OCI-M1 (cell line): ENCODE results near the gene SERPINE3.
A peak's percentile ranks its signal among the peaks of the same experiment; 100 is the strongest.

Experiments
- DNase-seq: peaks from one replicate; lab custom pipeline; 2025; lab: John Stamatoyannopoulos, UW

SERPINE3 gene

GRCh38 chr13:51339354-51339753 lies at the start of gene SERPINE3:
Gene SERPINE3, plus strand, starts transcription at chr13:51339691. Its CDS starts 1,401 bp downstream, at chr13:51341092.
- DNase-seq = no peak

- no peak for DNase-seq
These were observed 48.1 kb upstream of the SERPINE3 start for GRCh38 chr13:51291341-51291740.

- DNase-seq = no peak
These were observed 47.4 kb upstream of the SERPINE3 start for GRCh38 chr13:51292000-51292565.

GRCh38 chr13:51297556-51297955 lies 41.9 kb upstream of the SERPINE3 start:
- no peak for DNase-seq

GRCh38 chr13:51298812-51299211 lies 40.7 kb upstream of the SERPINE3 start:
- peak; percentile 17 for DNase-seq

- DNase-seq = no peak
These were observed 36.4 kb upstream of the SERPINE3 start for GRCh38 chr13:51303063-51303552.

GRCh38 chr13:51303882-51304281 lies 35.6 kb upstream of the SERPINE3 start:
- DNase-seq = no peak

- DNase-seq = no peak
These were observed 34.1 kb upstream of the SERPINE3 start for GRCh38 chr13:51305271-51305967.

- DNase-seq = no peak
These were observed 30.7 kb upstream of the SERPINE3 start for GRCh38 chr13:51308781-51309180.

- no peak for DNase-seq
These were observed 28.3 kb upstream of the SERPINE3 start for GRCh38 chr13:51311231-51311630.

GRCh38 chr13:51311957-51312520 lies 27.5 kb upstream of the SERPINE3 start:
- no peak for DNase-seq

GRCh38 chr13:51313619-51314018 lies 25.9 kb upstream of the SERPINE3 start:
- DNase-seq = no peak

- no peak for DNase-seq
These were observed 22.2 kb upstream of the SERPINE3 start for GRCh38 chr13:51317262-51317661.

- no peak for DNase-seq
These were observed 21.5 kb upstream of the SERPINE3 start for GRCh38 chr13:51318015-51318414.

GRCh38 chr13:51318876-51319275 lies 20.6 kb upstream of the SERPINE3 start:
- no peak for DNase-seq

- DNase-seq = no peak
These were observed 17.7 kb upstream of the SERPINE3 start for GRCh38 chr13:51321836-51322235.

GRCh38 chr13:51322826-51323225 lies 16.7 kb upstream of the SERPINE3 start:
- DNase-seq = no peak

- DNase-seq = no peak
These were observed 15.5 kb upstream of the SERPINE3 start for GRCh38 chr13:51323824-51324511.

GRCh38 chr13:51324714-51325420 lies 14.6 kb upstream of the SERPINE3 start:
- DNase-seq = no peak

GRCh38 chr13:51325837-51326236 lies 13.7 kb upstream of the SERPINE3 start:
- DNase-seq = no peak

- no peak for DNase-seq
These were observed 12.7 kb upstream of the SERPINE3 start for GRCh38 chr13:51326777-51327176.

- no peak for DNase-seq
These were observed 11.5 kb upstream of the SERPINE3 start for GRCh38 chr13:51327961-51328360.
